Measurements from ENCODE around the gene CD9.

Gene CD9

DNA sequence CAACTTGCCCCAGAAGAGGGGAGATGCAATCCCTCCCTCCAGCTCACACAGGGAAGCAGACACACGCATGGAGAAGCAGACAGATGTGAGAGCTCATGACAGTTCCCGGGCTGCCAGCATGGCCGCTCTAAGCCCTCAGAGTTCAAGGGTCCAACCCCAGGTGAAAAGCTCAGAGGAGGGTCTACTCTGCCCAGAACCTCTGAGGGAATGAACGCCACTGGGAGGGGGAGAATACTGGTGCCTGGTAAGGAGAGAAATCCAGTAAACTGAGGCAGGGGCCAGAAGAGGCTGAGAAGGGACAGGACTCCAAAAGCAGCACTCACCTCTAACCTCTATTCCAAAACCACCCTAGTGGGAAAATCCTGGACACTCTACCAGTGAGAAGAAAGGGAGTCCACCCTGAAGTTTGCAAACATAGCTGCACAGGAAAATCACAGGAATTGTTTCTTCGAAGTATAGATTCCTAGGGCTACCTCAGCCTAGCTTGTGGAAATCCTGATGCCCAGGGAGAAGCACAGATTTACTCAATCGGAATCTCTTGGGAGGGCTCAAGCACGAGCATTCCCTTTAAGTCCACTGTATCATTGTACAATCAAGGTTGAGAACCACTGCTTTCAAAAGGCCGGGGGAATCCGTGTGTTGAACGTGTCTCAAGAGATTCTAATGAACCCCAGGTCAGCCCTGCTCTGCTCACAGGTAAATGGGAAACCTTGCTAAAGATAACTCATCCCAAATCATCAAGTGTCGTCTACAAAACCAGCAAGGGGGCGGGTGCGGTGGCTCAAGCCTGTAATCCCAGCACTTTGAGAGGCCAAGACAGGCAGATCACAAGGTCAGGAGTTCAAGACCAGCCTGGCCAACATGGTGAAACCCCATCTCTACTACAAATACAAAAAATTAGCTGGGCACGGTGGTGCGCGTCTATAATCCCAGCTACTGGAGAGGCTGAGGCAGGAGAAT is 76.0 kb downstream of the CD9 start:
- DNase-seq (ENCODE audit: low read depth in 2 of 2) = no peak

DNA sequence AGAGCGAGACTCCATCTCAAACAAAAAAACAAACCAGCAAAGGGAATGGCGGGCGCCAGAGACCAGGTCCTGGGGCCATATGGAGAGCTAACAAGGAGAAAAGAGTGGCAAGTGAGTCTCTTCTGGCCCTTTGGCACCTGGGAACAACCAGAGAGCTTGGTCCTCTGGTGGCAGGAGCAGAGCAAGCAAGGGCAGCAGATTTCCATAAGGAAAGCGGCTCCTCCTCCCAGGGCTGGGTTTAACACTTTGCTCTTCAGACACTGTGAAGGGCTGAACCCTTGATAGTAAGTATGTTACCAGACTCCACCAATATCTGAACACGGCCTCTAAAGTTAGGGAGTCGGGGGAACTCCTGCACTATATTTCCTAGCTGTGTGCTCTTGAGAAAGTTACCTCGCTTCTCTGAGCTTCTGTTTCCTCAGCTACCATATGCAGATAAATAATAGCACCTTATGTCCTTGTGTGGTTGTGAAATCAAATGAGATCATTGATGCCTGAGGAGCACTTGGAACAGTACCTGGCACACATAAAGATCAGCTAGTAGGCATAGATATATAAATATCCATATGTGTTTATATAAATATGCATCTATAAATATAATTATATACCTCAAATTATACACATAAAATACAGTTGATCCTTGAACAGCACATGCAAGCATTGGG is 76.9 kb downstream of the CD9 start:
- DNase-seq (ENCODE audit: low read depth in 2 of 2) = no peak

DNA sequence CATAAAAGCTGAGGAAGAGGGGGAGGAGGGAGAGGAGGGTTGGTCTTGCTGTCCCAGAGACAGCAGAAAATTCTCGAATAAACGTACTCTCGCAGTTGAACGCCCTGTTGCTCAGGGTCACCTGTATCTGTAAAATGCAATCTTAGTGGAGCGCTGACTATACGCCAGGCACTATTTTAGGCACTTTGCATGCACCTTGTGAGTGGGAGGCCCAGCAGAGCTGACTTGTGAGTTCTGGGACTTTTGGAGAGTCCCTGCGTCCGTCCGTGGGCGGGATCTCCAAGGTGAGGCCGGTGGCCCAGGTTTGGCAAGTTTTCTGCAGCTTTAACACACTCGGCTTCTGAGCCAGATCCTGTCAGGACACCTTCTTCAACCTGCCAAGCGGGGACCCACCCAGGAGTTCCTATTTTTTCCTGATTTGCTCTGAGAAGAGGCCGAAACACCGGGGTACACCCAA is 77.8 kb downstream of the CD9 start:
- no peak for DNase-seq (ENCODE audit: low read depth in 2 of 2)

DNA sequence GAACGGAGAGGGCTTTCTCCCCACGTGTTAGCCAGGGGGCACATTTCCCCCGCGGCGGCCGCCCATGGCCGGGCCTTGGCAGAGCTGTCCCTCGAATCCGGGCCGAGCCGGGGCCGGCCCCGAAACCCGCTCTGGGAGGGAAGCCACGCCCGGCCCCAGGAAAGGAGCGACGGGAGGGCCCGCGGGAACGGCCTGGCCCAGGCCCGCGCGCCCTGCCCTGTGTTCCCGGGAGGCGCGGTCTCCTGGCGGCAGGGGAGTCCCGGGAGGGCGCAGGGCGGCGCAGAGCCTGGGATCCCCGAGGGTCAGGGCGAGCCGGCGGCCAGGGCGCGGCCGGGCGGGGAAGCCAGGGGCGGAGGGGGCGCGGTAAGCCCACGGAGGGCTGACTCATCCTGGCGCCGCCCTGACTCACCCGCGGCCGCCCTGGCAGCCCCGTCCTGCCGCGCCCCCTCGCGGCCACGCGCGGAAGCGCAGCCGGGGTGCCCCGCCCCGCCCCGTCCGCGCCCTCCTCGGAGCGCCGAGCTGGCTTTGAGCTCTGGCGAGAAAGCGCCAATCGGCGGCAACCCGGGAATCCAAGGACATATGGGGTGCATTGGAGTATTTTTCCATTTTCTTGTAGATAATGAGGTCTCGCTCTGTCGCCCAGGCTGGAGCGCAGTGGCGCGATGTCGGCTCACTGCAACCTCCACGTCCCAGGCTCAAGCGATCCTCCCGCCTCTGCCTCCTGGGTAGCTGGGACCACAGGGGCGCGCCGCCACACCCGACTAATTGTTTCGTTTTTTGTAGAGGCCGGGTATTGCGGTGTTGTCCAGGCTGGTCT is 78.4 kb downstream of the CD9 start:
- peak; percentile 48 to 74 for DNase-seq (ENCODE audit: low read depth in 2 of 2)

GRCh38 chr12:6279256-6279628 is 79.0 kb downstream of the CD9 start:
- DNase-seq (ENCODE audit: low read depth in 2 of 2) = no peak

- DNase-seq (ENCODE audit: low read depth in 2 of 2) = no peak
These were observed 79.4 kb downstream of the CD9 start for GRCh38 chr12:6279631-6280030.

DNA sequence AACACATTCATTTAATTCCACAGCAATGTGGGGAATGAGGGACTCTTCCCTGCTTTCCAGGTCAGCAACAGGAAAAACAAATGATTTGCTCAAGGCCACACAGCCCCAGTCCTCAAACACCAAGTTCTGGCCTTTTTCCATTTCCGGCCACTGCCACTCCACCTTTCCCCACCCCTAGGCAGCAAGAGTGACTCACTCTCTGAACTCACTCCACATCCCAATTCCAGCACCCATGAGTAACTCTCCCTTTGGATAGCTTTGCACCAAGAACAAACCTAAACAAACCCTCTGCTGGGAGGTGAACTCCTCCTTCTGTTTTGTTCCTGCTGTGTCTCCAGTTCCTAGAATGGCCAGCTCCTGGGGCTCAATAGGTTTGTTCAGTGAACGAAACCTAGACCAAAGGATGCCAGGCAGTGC is 79.9 kb downstream of the CD9 start:
- DNase-seq (ENCODE audit: low read depth in 2 of 2) = no peak

DNA sequence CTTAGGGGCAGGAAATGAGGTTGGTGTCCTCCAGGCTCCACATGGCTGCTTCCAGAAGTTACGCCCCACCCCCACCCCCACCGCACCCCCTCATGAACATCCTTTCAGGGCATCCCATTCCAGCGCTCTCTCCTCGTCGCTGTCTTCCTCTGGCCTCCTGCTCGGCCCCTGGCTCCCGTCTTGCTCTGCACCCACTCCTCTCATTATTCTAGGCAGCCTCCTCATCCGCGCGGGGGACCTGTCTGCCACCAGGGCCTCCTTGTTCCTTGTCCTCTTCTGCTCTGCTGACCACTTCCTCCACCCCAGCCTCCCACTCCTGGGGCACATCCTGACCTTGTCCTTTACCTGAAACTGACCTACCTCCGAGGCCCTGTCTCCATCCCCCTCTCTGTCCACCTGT is 80.5 kb downstream of the CD9 start:
- DNase-seq (ENCODE audit: low read depth in 2 of 2) = no peak

DNA sequence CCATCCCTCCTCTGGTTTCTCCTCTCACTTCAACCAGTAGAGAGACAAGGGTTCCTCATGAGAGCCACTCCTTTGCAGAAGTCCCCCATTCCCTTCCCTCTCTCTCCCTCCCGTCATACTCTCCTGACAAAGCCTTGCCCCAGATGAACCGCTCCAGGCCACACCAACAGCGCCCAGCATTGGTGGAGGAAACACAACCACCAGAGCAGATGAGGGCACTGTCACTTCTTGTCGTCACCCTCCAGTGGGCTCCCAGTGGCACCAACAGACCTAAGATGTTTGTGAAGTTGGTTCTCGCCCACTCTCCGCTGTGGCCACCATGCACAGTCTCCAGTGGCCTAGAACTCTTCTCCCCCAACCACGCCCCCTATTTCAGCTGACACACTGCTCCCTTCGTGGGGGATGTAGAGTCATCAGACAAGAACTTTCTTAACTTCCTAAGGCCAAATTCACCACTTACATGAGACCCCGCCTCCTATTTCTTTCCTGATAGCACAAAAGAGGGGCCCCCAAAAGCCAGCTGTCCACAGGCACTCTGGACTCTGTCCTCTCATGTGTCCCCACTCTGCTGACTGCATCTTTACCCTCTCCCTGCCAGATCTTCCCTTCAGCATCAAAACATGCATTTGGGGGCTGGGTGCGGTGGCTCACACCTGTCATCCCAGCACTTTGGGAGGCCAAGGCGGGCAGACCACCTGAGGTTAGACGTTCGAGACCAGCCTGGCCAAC is 81.0 kb downstream of the CD9 start:
- no peak for DNase-seq (ENCODE audit: low read depth in 2 of 2)

DNA sequence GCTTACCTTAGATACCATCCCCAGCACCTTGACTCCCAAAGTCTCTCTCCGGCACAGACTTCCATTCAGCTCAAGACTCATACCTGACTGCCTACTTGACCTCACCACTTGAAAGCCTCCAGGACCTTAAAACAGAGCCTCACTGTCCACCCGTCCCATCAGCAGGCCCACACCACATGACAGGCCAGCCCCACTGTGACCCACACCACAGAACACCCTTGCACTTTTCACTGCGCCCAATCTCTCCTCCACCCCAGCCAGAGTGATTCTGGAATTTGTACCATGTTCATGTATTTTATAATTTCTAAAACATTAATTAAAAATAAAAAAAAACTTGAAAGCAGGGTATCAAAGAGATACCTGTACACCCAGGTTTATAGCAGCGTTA is 82.2 kb downstream of the CD9 start:
- no peak for DNase-seq (ENCODE audit: low read depth in 2 of 2)

DNA sequence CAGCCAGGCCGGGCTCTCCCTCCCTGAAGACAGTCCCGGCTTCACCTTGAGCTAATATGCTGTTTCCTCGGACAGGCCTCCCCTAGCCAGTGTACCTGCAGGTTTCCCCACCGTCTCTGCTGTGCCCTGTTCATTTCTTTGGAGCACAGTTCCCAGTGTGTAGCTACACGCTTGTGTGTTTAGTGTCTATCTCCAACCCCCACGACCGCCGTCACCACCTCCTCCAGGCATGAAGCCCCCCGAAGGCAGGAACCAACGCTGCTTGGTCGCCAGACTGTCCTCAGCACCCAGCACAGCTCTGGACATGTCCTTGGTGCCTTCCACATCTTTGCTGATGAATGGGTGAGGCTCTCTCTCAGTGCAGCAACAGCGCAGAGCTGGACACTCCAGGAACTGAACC is 84.1 kb downstream of the CD9 start:
- DNase-seq (ENCODE audit: low read depth in 2 of 2) = no peak

DNA sequence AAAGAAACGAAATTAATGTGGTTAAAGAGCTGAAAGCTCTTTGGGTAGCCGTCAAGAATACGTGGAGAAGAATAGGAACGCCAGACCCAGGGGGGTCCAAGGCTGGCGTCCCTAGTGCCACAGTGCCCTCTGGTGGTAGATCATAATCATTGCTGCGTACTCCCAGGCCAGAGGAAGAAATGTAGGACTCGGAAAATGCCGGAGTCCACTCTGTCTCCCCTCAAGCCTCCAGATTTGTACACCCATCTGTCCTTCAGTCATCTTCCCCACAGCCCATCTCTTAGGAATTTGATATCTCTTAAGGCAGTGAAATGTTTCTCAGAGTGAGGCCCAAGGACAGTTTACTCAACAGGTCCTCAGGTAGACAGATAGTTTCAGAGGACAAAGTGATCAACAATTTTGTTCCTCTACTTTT is 84.9 kb downstream of the CD9 start:
- DNase-seq (ENCODE audit: low read depth in 2 of 2) = peak in 1 of 2 donors; percentile 25

- no peak for DNase-seq (ENCODE audit: low read depth in 2 of 2)
These were observed 85.5 kb downstream of the CD9 start for GRCh38 chr12:6285532-6286306.
